HUES6 (cell line): ENCODE results near the gene OPA3.
"Not testable (repeated sequence)": the region's sequence is repeated elsewhere in the genome, so short reads cannot be mapped to it uniquely, and the experiment has no call there.

Experiments
- H3K27ac ChIP-seq: 2 replicates; pipeline ENCODE4 v1.7.0; 2013; ENCODE audit warnings: low read depth, mild to moderate bottlenecking, low read length, inconsistent platforms
- H3K27me3 ChIP-seq: 2 replicates; pipeline ENCODE4 v1.6.1; 2013; ENCODE audit warnings: low read length; ENCODE audit not compliant: control insufficient read depth, insufficient read depth
- H3K36me3 ChIP-seq: 2 replicates; pipeline ENCODE4 v1.6.1; 2013; ENCODE audit warnings: low read length; ENCODE audit not compliant: control insufficient read depth, insufficient read depth
- H3K4me1 ChIP-seq: 2 replicates; pipeline ENCODE4 v1.6.1; 2013; ENCODE audit warnings: low read length; ENCODE audit not compliant: control insufficient read depth, insufficient read depth
- H3K4me3 ChIP-seq: 2 replicates; pipeline ENCODE4 v1.5.1; 2013; ENCODE audit warnings: low read depth, low read length
- H3K9ac ChIP-seq: one replicate; pipeline ENCODE4 v1.6.1; 2013; ENCODE audit warnings: mild to moderate bottlenecking, low read length
- H3K9me3 ChIP-seq: 2 replicates; pipeline ENCODE4 v1.6.1; 2013; ENCODE audit warnings: low read depth, low read length; ENCODE audit not compliant: control insufficient read depth, insufficient read depth

OPA3 gene

DNA sequence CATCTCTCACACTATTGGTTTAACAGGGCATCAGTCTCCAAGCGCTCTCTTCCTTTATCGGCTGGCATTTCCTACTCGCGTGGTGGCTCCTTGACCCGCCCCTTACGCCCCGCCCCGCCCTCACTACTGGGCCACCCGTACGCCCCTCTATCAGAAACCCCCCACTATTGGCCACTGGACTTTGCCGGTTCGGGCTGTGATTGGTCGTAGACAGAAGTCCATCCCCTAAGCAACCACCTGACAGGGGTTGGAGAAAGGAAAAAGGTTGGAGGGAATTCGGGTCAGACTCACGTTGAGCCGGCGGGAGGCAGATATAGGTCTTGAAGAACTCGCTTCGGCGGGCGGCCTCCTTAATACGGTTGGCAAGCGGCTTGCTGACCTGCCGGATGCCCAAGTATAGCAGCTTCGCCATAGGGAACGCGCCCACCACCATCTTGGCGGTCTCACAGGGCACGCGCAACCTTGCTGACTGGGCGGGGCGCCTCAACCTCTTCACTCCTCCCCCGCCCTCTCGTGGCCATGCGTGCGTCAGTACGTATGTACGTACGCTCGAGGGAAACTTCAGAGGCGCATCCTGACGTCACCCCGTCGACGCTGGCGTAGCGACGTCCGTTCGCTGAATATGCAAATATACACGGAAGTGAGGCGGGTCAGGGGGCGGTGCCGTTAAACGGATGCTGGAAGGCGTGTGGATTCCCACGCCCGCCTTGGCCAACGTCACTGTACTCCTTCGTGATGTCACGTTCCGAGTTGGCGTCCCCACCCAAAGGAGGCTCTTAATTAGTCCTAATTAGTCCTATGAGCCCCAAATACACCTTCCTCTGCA is at the start of gene OPA3:
Gene OPA3, minus strand, starts transcription at position 471 of the 826 bp plus-strand sequence. Its CDS starts 38 bp downstream, at position 433.
- Histone ChIP-seq H3K27me3 (no peaks in the 10 kb centered on the region), H3K4me3 (peak within 1 kb of the TSS; percentile 86), H3K36me3 (no peaks in the 10 kb centered on the region), H3K4me1 (no peaks in the 10 kb centered on the region), H3K9me3 (no peaks in the 10 kb centered on the region), H3K27ac (peak within 1 kb of the TSS; percentile 66; the same call in 1 of the 2 replicates), H3K9ac (peak within 1 kb of the TSS; percentile 88)

DNA sequence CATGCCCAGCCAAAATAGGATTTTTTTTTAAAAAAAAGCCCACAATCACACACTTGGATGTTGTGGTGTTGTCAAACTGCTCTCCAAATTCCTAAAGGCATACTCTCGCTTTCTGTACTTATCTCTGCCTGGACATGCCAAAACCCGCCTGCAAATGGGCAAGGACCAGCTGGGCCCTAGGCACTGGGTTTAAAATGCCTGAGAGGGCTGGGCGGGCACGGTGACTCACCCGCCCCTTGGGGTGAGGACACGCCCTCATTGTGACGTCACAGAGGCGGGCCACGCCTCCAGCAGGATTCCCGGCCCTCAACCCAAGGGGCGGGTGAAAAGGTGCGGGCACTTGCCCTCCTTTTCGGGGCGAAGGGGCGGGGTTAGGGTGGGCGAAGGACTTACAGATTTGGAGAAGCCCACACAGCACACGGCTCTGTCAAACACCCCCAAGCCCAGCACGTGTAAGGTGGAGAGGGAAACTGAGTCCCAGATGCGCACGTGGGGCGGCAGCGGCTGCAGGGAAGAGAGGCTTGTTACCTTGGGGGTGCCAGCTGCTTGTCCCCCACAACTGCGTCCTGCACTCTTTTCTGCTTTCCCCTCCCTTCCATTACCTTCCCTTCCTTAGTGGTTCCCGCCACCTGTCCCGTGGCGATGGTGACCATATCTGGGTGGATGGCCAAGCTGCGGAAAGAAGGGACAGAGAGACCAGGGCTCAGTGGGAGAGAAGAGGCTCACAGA is 48.0 kb upstream of the OPA3 start:
- H3K27ac ChIP-seq = peak overlapping the region; percentile 13; the same call in 1 of the 2 replicates
- no peaks in the 10 kb centered on the region for H3K27me3 ChIP-seq
- H3K9ac ChIP-seq = no peak overlapping the region
- peak overlapping the region; percentile 33 for H3K4me3 ChIP-seq
- H3K9me3 ChIP-seq = no peaks in the 10 kb centered on the region
- H3K4me1 ChIP-seq = peaks cover 12% of the 10 kb centered on the region
- H3K36me3 ChIP-seq = peaks cover 14% of the 10 kb centered on the region

GRCh38 chr19:45630463-45630862 is 45.9 kb upstream of the OPA3 start:
- no peak overlapping the region for H3K9ac ChIP-seq
- H3K4me1 ChIP-seq = peaks cover 12% of the 10 kb centered on the region
- no peaks in the 10 kb centered on the region for H3K27me3 ChIP-seq
- peaks cover 27% of the 10 kb centered on the region for H3K36me3 ChIP-seq
- peak overlapping the region; percentile 55; the same call in 1 of the 2 replicates for H3K27ac ChIP-seq
- no peaks in the 10 kb centered on the region for H3K9me3 ChIP-seq
- H3K4me3 ChIP-seq = no peak overlapping the region

- Histone ChIP-seq H3K36me3 (peaks cover 27% of the 10 kb centered on the region), H3K4me1 (peaks cover 12% of the 10 kb centered on the region), H3K27me3 (no peaks in the 10 kb centered on the region), H3K4me3 (no peak overlapping the region), H3K27ac (no peak overlapping the region), H3K9ac (no peak overlapping the region), H3K9me3 (no peaks in the 10 kb centered on the region)
Measured at GRCh38 chr19:45629704-45630103, 45.1 kb upstream of the OPA3 start.

DNA sequence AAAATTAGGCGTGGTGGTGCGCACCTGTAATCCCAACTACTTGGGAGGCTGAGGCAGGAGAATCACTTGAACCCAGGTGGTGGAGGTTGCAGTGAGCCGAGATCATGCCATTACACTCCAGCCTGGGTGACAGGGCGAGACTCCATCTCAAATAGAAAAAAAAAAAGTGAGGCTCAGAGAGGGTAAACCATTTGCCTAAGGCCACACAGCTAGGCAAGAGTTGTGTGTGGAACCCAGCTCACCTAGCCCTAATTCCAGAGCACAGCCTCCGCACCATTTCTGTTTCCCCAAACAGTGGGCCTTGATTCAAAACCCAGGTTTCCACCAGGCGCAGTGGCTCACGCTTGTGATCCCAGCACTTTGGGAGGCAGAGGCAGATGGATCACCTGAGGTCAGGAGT is 43.6 kb upstream of the OPA3 start:
- Histone ChIP-seq H3K36me3 (peaks cover 34% of the 10 kb centered on the region), H3K4me1 (peaks cover 12% of the 10 kb centered on the region)
- H3K9me3 ChIP-seq, H3K27me3 ChIP-seq, H3K4me3 ChIP-seq, H3K27ac ChIP-seq, H3K9ac ChIP-seq: not testable (repeated sequence)

- no peak overlapping the region for H3K9ac ChIP-seq
- no peak overlapping the region for H3K27ac ChIP-seq
- H3K27me3 ChIP-seq = no peaks in the 10 kb centered on the region
- peaks cover 51% of the 10 kb centered on the region for H3K36me3 ChIP-seq
- no peaks in the 10 kb centered on the region for H3K9me3 ChIP-seq
- H3K4me1 ChIP-seq = no peaks in the 10 kb centered on the region
- H3K4me3 ChIP-seq = no peak overlapping the region
Measured at GRCh38 chr19:45623984-45624383, 39.4 kb upstream of the OPA3 start.

DNA sequence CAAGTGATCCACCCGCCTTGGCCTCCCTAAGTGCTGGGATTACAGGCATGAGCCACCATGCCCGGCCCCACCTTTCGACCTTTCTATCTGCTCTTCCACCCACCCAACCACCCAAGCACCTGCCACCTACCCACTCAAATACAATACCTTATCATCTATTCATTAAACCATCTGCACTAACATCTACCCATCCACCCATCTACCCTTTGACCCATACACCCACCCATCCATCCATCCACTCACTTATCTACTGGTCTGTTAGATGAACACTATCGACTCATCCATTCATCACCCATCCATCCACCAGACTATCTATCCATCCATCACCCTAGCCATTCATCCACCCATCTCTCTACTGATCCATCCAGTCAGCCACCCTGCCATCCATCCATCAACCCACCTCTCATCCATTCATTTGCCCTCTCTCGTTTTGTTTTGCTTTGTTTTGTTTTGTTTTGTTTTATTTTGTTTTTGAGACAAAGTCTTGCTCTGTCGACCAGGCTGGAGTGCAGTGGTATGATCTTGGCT is 37.4 kb upstream of the OPA3 start:
- Histone ChIP-seq H3K27ac (no peak overlapping the region), H3K27me3 (no peaks in the 10 kb centered on the region), H3K9ac (no peak overlapping the region), H3K36me3 (peaks cover 43% of the 10 kb centered on the region), H3K9me3 (no peaks in the 10 kb centered on the region), H3K4me1 (0 out of 2 replicates have a peak, but pooled peaks cover under 1% of the 10 kb centered on the region), H3K4me3 (no peak overlapping the region)

GRCh38 chr19:45621389-45621788 is 36.8 kb upstream of the OPA3 start:
- H3K4me1 ChIP-seq = peaks cover 7% of the 10 kb centered on the region; the same call in 1 of the 2 replicates
- no peak overlapping the region for H3K9ac ChIP-seq
- no peak overlapping the region for H3K4me3 ChIP-seq
- no peaks in the 10 kb centered on the region for H3K27me3 ChIP-seq
- H3K27ac ChIP-seq = no peak overlapping the region
- no peaks in the 10 kb centered on the region for H3K9me3 ChIP-seq
- peaks cover 40% of the 10 kb centered on the region for H3K36me3 ChIP-seq

DNA sequence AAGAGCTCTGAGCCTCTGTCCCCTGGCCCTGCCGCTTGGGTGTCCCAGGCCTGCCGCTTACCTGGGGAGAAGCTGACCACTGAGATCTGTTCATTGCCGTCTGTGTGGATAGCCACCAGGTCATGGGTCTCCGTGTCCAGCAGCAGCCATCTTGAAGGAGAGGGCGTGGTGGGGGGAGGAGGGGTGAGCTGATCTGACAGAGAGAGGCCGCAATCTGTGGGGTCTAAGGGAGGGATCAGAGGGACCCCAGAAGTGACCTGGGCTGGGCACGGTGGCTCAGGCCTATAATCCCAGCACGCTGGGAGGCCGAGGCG is 32.1 kb upstream of the OPA3 start:
- Histone ChIP-seq H3K27ac (peak overlapping the region; percentile 68), H3K4me3 (peak overlapping the region; percentile 63), H3K36me3 (peaks cover 50% of the 10 kb centered on the region), H3K27me3 (no peaks in the 10 kb centered on the region), H3K9me3 (no peaks in the 10 kb centered on the region), H3K9ac (peak overlapping the region; percentile 68), H3K4me1 (peaks cover 8% of the 10 kb centered on the region; the same call in 1 of the 2 replicates)

DNA sequence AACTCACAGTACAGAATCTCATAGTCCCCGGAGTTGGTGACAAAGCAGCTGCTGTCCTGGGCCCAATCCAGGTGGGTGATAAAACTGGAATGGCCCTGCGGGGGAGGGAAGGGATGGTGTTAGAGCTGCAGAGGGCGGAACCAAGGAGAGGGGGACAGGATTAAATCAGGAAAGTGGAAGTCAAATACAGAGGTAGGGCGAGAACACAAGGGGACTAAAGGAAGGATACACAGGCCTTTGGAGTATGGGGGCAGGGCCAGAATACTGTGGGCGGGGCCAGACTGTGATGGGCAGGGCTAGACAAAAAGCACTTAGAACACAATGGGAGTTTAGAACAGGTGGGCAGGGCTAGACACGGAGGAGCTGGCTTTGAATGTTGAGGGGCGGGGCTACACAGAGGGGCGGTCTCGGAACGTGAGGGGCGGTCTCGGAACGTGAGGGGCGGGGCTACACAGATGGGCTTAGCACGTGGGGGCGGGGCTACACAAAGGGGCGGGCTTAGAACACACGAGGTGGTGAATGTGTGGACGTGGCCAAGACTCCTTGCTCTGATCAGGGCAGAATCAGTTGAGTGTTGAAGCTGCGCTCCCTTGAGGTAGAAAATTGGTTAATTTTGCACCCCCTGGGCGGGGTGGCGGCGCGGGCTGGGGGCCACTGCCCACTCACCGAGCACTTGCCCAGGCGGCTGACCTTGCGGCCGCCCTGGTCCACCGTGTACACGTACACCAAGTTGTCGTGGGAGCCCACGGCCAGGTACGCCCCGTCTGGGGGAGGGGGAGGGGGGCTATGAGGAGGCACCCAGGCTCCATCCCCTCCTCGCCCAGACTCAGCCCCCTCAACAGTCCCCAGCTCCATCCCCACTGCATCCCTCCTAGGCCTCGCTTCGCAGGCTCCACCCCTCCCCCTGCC is 31.4 kb upstream of the OPA3 start:
- peak overlapping the region; percentile 72 for H3K4me3 ChIP-seq
- peaks cover 51% of the 10 kb centered on the region for H3K36me3 ChIP-seq
- no peaks in the 10 kb centered on the region for H3K27me3 ChIP-seq
- peaks cover 8% of the 10 kb centered on the region; the same call in 1 of the 2 replicates for H3K4me1 ChIP-seq
- peak overlapping the region; percentile 68 for H3K27ac ChIP-seq
- peak overlapping the region; percentile 68 for H3K9ac ChIP-seq
- no peaks in the 10 kb centered on the region for H3K9me3 ChIP-seq
